ENCODE measurements around the gene GRB7. TPM values are rescaled to one million over a fixed set of nuclear protein-coding genes. Genes with fewer than 3 reads are reported as not detected.

Gene GRB7
- total RNA-seq = not detected in 2 replicates

GRCh38 chr17:39737760-39738567 is at the start of gene GRB7:
Gene GRB7 (plus strand): TSS chr17:39737938. CDS start chr17:39742302, 4,364 bp downstream.

DNA sequence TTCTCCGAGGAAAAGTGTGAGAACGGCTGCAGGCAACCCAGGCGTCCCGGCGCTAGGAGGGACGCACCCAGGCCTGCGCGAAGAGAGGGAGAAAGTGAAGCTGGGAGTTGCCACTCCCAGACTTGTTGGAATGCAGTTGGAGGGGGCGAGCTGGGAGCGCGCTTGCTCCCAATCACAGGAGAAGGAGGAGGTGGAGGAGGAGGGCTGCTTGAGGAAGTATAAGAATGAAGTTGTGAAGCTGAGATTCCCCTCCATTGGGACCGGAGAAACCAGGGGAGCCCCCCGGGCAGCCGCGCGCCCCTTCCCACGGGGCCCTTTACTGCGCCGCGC is 38.0 kb upstream of the GRB7 start, which contains the start of gene ERBB2:
Gene ERBB2 (plus strand): TSS at position 247 of the 330 bp plus-strand sequence. CDS start 175 bp downstream, outside the sequence.

DNA sequence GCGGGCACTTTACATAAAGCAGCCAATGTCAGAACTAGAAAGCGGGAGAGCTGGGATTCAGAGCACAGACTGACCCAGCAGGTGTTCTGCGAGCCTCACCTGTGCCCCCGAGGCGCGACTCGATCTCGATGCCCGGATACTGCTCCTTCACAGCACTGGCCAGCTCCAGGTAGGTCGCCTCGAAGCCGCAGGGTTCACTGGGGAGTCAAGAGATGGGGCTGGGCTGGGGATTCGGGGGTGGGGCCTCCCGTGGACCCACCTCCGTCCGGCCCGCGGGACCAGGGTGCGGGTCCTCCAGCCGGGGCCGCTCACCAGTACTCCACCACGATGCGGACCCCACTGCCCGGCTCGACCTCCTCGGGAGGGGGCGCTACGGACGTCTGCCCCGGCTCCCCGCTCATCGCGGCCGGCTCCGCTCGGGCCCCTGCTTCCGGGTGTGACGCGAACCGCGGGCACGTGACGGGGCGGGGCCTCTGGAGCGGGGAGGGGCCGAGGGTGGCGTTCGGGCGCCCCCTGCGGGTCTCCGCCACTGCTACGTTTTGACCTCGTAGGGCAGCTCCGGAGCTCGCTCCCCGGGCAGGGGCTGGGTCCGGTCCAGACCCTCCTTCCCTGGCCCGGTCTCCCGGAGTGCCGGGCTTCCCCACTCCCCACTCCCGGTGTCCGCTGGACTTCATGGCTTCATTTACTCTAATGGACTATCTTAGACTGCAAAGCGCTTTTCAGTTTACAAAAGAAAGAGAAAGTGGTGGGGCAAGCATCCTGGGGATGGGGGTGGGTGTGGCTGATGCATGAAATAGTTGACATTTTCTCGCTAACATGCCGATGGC is 7.4 kb upstream of the GRB7 start, which contains the start of gene MIEN1:
Gene MIEN1 (minus strand): TSS at position 438 of the 827 bp plus-strand sequence. CDS start 37 bp downstream, at position 401.

Other genes with a start within 250 kb of the GRB7 start
- not detected in 2 replicates for gene NEUROD2, start 130.0 kb upstream of the GRB7 start, total RNA-seq
- not detected in 2 replicates for gene PPP1R1B, start 111.0 kb upstream of the GRB7 start, total RNA-seq
- 16.7 and 19.8 TPM in 2 replicates for gene STARD3, start 100.8 kb upstream of the GRB7 start, total RNA-seq
- gene TCAP, start 72.6 kb upstream of the GRB7 start, total RNA-seq = under 0.01 and 0.15 TPM in 2 replicates
- not detected in 2 replicates for gene PNMT, start 69.5 kb upstream of the GRB7 start, total RNA-seq
- gene PGAP3, start 49.9 kb upstream of the GRB7 start, total RNA-seq = 1.9 and 5.6 TPM in 2 replicates
- 15.3 TPM in 2 replicates for gene ERBB2, start 37.9 kb upstream of the GRB7 start, total RNA-seq
- 15.9 and 25.4 TPM in 2 replicates for gene MIEN1, start 7.4 kb upstream of the GRB7 start, total RNA-seq
- gene IKZF3, start 126.4 kb downstream of the GRB7 start, total RNA-seq = under 0.01 TPM in 1 of 2 replicates, not detected in the other
- not detected in 2 replicates for gene ZPBP2, start 130.3 kb downstream of the GRB7 start, total RNA-seq
- 0.65 and 2.7 TPM in 2 replicates for gene GSDMB, start 180.7 kb downstream of the GRB7 start, total RNA-seq
- gene ORMDL3, start 189.7 kb downstream of the GRB7 start, total RNA-seq = 21.4 and 23.1 TPM in 2 replicates
- gene LRRC3C, start 189.8 kb downstream of the GRB7 start, total RNA-seq = not detected in 2 replicates
- not detected in 2 replicates for gene GSDMA, start 225.1 kb downstream of the GRB7 start, total RNA-seq
- gene PSMD3, start 242.9 kb downstream of the GRB7 start, total RNA-seq = 105 and 155 TPM in 2 replicates

Data from epithelial cell of umbilical artery (primary cell).